ENCODE results near the gene DAGLA.

The DAGLA gene

DNA sequence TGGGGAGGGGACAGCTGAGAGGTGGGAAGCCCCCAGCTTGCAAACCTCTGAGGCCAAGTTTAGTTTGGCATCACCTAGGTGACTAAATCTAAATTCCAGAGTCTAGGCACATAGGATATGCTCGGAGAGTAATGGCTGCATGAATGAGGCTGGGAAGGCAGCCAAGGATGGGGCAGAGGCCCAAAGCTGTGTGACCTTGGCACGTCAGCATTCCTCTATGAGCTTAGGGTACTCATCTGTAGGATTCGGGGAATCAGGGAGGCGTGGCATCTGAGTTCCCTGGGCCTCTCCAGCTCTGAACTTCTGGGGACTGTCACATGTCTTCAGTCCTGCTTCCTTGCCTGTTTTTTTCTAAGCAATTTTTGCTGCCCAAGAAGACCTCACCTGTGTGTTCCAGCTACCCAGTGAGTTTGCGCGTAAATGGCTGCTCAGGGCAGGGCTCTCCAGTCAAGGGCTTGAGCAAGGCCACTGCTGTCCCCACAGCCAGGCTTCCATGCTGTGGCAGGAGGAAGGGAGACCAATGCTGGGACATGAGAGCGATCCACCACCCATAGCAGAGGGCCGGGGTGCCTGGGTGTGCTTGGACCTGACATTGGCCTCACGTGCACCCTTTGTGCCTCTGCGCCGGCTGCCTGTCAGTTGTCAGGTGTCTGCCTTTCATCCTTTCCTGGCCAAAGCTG is 13.9 kb downstream of the DAGLA start:
- DNase-seq: no peak

DNA sequence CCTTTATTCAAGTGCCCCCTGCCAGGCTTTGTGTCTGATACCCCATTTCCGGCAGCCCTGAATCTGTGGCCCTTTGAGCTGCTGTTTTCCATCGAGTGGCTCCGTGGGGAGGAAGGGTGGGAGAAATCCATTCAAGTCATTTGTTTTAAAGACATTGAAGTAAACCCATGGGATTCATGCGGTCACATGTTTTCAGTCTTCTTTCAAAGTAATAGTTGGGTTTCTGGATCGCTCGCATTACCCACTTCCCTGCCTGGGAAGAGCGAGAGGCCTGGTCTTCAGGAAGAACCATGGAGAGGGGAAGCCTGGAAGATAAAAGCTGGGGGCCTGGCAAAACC is 14.4 kb downstream of the DAGLA start:
- no peak for DNase-seq

DNA sequence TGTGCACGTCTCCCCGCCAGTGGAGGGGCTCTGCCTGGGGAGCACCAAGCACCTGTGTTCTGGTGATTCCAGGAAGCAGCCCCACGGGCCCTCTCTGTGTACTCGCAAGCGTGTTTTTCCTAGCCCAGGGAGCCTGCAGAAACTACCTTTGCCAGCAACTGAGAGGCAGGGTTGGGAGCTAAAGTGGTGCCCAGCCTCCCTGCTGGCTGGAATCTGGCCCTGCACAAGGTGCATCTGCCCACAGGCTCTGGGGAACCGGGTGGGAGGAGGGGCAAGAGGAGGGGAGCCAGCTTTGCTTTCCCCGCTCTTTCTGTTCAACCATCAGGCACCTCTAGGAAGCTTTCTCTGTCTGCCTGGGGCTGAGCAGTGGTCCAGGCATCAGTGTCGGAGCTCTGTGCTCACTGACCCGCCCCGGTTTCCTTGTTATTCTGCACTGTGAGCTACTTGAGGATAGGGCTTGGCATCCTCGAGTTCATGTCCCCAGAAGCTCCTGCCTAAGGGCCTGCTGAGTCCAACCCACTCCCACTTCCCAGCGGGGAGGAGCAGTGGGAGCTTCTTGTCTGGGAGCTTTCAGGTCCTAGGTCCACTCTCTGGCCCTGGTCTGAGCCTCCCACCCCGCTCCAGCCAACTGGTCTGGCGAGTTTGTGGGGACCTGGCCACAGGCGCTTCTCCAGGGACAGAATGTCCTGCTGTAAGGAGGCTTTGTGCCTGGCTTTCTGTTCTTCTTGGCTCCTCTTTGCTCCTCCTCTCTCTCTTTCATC is 14.9 kb downstream of the DAGLA start:
- DNase-seq: no peak

DNA sequence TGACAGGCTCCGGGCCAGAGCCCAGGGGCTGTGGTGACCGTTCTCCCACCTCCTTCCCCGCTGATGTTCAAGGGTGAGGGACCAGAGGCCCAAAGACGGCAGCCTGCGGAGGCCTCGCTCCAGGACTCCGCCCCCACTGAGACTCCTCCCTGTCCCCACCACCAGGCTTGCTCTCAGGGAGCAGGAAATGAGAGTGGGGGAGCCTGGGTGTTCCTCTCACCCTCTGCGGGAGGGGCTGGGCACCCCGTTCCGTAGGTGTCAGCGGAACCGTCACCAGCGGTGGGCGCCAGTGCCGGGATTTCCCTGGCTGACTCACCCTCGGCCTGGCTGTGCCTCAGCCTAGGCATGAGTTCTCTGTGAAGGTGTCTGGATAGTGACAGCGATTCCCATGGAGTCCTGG is 15.7 kb downstream of the DAGLA start:
- peak; percentile 91 for DNase-seq

DNA sequence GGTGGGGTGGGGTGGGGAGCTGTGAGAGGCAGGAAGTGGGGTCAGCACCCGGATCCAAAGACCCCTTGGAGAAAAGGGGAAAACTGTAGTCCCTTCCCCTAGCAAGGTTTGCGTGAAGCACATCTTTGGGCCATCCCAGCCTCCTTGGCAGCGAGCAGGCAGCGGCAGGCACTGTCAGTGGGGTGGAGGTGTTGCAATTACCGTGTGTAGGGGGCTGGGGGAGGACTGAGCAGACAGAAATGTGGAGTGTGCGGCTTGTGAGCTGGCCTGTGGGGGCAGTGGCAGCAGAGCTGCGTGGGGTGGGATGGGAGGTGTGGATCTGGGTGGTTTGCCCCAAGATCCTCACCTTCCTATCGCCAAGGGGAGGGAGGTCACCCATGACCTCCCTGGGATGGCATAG is 16.4 kb downstream of the DAGLA start:
- no peak for DNase-seq

DNA sequence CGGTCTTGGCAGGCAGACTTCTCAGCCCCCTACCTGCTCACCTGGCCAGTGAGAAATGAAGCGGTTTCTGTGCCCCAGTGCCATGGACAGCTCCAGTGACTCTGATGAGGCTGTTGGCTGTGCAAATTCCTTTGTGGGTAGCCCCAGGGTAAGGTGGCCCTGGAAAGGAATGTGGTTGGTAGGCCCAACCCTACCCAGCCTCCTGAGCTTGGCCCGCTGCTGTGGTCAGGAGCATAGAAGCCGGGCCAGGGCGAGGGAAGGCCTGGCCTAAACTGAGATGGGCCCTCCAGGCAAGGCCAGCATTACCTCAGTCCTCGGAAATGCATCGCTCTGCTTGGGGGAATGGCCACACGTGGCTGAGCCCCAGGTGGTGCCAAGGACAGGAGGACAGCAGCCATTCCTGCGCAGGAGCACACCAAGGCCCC is 16.9 kb downstream of the DAGLA start:
- no peak for DNase-seq

DNA sequence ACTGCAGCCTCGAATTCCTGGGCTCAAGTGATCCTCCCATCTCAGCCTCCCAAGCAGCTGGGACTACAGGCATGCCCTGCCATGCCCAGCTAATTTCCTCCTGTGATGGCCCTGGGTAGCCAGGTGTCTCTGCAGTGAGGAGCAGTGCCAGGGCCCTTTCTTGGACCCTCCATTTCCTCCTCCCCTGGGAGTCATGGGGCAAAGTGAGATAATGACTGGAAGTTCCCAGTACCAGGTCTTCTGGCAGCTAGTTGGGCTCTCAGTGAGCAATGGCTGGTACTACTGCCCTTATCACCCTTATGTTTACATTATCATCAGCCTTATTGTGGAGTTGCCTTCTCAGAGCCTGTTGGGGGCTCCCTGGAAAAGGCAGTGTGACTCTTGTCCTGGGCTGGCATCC is 17.6 kb downstream of the DAGLA start:
- DNase-seq: no peak

DNA sequence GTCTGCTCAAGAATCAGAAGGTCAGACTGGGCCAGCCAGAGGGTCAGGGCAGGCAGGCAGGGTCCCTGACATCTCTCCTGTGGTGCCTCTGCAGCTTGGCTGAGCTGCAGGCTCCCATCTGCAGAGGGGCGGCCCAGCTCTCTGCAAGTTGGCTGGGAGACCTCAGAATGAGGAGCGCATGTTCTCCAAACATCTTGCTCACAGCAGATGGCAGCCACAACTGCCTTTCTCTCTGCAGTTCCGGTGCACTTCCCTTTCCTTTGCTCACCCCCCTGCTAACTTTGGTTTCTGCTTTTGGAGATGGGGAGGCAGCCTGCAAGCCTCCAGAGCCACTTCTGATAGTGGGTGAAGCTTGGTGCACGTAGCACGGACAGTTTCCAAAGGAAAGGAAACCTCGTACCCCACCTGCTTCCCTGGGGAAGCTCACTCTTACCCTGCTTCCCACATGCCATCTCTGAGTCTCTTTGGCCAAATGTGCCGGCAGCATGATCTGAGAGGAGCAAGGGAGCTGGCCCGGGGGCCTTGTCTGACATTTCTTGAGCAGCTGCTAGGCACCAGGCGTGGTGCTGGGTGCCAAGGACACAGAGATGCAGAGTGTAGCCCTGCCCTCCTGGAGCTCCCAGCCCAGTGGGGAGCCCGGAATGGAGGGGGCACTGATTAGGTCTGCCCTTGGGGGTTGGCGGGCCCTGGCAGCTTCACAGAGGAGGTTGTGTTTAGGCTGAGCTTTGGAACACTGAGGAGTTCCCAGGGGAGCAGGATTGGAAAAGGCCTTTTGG is 18.2 kb downstream of the DAGLA start:
- no peak for DNase-seq

DNA sequence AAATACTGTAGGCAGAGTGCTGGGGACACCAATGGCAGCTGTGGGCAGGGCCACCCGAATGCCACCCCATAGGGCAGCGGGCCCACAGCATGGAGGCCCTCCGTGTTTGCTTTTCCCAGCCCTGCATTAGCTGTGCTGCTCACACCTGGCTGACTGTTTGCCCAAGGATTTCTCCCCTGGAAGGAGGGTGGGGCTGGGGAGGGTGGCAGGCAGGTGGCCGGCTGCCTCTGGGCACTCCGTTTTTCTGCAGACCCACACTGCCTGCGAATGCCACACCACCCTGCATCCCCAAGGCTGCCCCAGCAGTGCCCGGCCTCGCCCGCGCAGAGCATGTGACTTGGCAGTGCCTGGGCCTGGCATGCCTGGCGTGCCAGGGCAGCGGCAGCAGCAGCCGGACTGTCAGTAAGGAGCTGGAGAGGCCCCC is 19.6 kb downstream of the DAGLA start:
- DNase-seq: no peak

DNA sequence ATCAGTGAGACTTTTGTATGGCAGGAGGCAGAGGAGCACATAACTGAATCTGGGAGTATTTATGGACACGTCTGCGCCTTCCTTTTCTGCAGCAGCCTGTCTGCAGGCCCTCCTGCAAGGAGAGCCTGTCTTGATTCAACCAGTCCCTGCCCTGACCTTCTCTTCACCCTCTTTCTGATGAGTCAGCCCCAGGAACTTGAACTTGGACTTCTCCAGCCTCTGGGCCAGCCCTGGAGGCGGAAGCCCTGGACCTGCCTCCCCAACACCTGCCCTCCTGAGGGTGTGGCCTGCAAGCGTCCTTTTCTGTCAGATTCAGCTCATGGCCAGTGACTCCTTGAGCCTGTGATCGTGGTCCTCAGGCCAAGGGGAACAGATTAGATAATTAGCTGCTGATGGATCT is 20.0 kb downstream of the DAGLA start:
- DNase-seq: no peak

DNA sequence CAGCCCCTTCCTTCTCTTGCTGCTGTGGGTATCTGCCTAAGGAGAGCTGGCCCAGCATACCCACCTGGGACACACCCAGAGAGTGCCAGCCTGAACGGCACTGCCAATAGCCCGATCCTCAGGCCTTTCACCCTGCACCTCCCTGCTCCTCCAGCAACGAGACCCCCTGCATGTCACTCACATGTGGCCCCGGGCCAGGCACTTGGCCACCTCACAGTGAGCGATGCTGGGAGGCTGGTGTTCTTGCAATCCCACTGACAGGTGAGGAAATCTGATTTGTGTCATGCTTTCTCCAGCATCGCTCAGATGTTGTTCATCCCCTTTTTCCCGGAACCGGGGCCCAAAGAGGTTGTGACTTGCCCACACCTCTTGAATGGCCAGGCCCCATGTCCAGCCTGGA is 20.5 kb downstream of the DAGLA start:
- no peak for DNase-seq

DNA sequence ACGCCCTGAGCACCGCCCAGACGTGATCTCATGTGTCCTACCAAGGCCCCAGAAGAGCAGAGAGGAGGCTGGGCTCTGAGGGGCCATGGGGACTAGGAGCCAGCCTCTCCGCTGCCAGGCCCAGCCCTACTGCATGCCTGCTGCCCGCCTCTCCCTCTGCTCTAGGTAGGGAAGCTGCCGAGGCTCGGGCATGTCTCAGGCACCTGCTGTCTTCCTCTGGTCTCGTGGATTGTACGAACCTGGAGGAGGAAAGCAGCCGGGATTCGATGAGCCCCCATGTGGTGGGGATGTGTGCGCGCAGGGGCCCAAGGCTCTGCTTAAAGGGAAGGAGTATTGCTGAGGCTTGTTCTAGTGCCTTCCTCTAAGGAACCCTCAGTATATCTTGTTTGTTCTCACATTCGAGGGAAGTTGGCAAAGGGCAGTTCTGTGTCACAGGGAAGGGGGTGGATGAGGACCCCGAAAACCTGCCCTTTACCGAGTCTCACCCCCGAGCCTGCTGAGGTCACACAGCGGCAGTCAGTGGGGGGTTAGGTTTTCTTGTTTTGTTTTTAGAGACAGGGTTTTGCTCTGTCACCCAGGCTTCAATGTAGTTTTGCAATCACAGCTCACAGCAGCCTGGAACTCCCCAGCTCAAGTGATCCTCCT is 21.2 kb downstream of the DAGLA start:
- no peak for DNase-seq

DNA sequence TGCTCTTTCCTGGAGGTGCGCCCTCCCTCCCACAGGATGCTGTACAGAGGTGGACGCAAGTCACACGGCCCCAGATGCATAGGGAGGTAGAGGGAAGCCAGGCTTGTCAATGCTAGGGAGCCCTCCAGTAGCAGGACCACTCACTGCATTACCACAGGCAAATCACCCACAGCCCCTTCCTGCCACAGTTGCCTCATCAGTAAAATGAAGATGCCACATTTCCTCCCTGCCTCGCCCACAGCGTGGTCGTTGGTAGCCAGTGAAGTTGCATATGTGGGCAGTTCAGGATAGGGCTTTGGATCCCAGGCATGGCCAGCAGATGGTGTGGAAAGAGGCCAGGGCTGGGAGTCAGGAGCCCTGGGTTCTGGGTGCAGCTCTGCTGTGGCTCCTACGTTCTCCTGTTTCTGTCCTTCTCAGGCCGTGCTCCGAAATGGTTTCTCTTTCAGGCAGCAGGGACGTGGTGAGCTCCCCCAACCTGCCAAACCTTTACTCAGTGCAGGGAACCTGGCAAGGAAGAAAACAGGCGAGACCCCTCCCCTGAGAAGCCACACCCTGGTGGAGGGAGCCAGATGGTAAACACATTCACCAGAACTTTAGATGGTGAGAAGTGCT is 22.6 kb downstream of the DAGLA start:
- DNase-seq: no peak

DNA sequence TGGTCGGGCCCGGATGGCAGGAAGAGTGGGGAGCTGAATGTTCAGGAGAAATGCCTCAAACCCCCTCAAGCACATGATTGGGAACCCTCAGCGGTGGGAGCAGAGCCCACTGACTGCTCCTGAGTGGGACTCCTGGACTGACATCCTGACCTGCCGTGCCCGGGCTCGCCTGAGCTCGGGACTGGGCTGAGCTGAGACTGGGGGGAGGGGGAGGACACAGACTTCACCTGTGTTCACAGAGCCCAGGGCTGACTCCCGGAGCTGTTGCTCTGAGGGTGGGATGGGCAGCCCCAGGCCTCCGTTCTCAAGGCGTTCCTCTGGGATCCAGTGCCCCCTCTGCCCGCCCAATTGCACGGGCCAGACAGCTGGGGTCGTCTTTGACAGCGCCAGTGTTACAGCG is 24.6 kb downstream of the DAGLA start:
- DNase-seq: no peak

DNA sequence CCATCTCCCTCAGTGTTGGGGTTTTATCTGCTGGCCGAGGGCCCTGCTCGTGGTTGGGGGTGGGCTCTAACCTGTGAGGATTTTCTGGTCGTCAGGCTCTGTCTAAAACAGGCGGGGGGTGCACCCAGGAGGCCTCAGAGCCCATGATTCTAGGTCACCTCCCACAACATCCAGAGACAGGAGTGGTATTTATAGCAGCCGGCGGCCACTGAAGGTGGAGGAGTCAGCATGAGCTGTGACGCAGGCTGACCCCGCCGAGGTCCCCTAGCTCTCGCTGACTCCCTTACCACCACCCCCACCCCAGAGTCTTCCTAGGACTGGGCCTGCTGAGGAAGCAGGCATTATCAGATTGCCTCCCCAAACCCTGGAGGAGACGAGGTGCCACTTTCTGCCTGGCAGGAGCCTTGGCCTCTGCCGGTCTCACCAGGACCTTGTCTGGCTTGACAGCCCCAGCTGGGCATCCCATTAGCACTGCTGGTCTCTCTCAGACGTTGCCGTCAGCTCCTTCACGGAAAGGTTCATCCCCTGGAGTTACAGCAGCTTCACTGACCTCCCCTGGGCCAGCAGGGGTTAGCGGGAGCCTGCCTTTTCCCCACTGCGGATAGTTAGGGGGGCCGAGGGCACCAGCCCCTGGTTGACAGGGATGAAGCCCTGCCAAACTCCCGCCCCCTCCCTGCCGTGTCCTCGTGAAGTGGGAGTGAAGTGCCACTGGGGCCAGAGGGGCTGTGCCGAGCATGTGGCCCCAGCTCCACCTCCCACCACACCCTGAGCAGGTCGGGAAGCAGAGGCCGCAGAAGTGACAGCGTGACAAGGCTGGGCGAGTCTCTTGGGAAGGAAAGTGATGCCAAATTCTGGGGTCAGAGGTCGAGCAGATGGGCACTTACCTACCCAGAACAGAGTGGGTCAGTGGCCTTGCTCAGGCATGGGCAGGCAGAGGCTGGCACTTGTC is 26.5 kb downstream of the DAGLA start:
- DNase-seq: no peak

DNA sequence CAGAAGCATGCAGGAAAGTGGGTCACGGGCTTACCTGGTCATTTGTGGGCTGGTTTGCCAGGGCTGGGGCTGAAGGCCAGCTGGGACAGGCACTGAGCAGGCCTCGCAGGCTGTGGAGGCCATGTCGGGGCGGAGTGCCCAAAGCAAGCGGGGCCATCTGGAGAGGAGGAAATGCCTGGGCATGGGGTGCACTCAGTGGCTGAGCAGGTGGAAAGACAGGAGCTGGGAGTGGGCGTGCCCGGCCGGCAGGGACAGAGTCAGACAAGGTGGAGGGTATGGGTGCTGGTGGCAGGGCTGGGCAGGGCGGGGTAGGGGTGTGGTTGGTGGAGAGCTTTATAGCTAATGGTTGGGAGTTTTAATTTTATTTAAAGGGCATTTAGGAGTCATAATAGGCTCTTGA is 27.4 kb downstream of the DAGLA start:
- DNase-seq: no peak

DNA sequence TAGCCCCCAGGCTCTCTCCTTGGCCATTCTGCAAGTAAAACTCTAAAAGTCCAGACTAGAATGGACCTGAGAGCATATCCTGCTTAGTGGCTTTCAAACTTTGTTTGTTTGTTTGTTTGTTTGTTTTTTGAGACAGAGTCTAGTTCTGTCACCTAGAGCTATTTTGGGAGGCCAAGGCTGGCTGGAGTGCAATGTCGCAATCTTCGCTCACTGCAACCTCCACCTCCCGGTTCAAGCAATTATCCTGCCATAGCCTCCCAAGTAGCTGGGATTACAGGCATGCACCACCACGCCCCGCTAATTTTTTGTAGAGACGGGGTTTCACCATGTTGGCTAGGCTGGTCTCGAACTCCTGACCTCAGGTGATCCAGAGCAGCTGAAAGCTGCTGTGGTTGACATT is 28.9 kb downstream of the DAGLA start:
- DNase-seq: no peak

DNA sequence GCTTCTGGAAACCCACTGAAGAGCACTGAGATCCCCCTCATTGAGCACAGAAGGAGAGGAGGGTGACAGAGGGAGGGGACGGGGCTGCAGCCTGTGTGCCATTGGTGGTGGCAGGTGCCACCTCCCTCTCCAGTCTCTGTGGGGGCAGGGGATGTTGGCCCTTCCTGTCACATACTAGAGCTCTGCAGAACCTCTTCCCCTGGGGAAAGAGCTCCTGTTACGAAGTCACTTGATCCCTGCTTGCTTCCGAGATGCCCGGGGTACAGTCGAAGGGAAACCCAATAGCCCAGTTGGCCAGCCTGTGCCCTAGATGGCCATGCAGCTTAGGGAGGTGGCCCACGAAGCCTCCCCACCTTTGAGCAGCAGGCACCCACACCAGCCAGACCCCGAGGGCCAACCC is 29.4 kb downstream of the DAGLA start:
- no peak for DNase-seq

DNA sequence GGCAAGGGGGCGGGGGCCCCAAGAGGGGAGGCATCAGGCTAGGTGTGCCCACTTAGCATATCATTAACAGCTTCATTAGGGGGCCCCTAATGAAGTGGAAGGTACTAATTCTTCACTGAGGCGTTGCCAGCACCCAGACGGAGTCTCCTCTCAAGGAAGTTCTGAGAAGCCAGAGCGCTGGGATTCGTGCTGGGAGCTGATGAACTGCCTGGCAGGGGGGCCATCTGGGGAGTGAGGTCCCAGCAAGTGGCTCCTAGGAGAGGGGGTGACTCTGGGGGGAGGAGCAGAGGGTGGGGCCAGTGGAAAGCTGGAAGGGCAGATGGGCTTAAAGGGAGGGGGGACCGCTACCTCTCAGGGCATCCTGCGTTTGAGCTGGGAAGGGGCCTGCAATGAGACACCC is 29.8 kb downstream of the DAGLA start:
- DNase-seq: no peak

DNA sequence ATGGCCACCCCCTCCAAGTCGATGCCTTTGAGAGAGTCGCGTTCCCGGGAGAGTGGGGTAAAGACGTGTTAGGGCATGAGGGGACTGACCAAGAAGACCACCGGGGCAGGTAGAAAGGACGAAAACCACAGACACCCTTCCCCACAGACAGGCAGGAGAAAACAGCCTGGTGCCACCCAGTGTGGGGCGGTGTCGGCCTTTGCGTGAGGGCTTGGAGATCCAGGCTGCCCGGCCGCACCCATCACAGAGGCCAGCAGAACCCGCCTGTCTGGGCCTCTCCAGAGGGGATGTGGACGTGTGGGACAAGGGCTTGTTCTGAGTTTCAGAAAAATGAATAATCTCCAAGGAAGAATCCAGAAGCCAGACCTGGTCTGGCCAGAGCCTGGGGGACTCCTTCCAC is 30.8 kb downstream of the DAGLA start:
- DNase-seq: no peak

DNA sequence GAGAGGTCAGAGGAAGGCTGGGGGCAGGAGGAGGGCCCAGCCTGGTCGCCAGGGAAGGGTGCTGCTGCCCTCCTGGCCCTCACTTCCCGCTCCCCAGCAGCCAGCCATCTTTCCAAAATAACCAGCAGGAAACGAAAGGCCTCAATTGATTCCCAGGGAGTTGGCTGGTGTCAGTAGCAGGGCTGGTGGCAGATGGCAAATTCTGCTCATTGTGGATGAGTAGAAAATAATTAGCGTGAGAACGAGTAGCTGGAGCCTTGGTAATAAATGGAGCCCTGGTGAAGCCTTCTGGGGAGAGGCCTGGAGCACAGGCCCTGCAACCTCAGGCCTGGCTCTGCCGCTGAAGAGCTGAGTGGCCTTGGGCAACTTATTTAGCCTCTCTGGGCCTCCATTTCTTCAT is 31.3 kb downstream of the DAGLA start:
- no peak for DNase-seq

DNA sequence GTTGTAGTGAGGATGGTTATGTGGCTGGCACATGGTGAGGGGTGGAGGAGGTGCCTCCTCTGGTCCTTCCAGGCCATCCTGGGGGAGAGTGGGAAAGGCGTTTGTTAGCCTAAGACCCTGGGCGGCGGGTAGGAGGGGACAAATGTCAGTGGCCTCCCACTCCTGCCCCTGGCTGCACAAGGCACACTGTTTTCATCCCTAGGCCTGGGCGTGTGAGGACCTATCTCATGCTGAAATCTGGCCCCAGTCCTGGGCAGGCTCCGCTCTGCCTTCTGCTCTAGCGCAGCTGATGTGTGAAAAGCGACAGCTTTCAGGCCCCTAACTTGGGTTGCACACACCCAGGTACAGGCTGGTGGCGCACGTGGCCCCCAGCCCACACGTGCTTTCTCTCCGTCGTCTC is 32.1 kb downstream of the DAGLA start:
- DNase-seq: no peak
